HEK293 (cell line): ENCODE measurements around the gene NBDY.

ENCODE experiments used
- CTCF ChIA-PET: fragments of 350-600 bp; formaldehyde crosslinking; extraction: SDS; loops from one replicate; lab custom pipeline; 2021; ENCODE audit warnings: antibody characterized with exemption; lab: Yijun Ruan, JAX
- POLR2A ChIA-PET: fragments of 300-600 bp; formaldehyde crosslinking; extraction: SDS; loops from one replicate; lab custom pipeline; 2020; ENCODE audit warnings: antibody characterized with exemption, inconsistent platforms; lab: Yijun Ruan, JAX
- H3K27ac ChIP-seq: fragments of 200-500 bp; sonication (Bioruptor generic); 2 replicates; pipeline ENCODE4 v1.5.1; 2014; ENCODE audit warnings: low read depth, low read length, control low read depth, inconsistent platforms; ENCODE audit errors: extremely low read depth
- H3K36me3 ChIP-seq, 2 experiments: fragments of 200-500 bp in 1 of 2; sonication (Bioruptor generic) in 1 of 2; 1 replicate in 1 of 2; 2 replicates in 1 of 2; pipeline ENCODE4 v1.5.1; 2014 to 2017; ENCODE audit warnings: inconsistent platforms in 2 of 2, low read length in 2 of 2; ENCODE audit not compliant: control insufficient read depth in 2 of 2, insufficient read depth in 1 of 2
- H3K4me1 ChIP-seq: fragments of 200-500 bp; sonication (Bioruptor generic); 2 replicates; pipeline ENCODE4 v1.5.1; 2014; ENCODE audit warnings: mild to moderate bottlenecking, low read length, inconsistent platforms; ENCODE audit not compliant: control insufficient read depth, insufficient read depth
- H3K4me3 ChIP-seq: 2 replicates; pipeline ENCODE4 v1.5.1; 2011; ENCODE audit warnings: low read depth, mild to moderate bottlenecking, control low read depth, low read length, moderate library complexity
- H3K9me3 ChIP-seq: fragments of 200-500 bp; sonication (Bioruptor generic); 2 replicates; pipeline ENCODE4 v1.5.1; 2014; ENCODE audit warnings: low read depth, low read length, inconsistent platforms; ENCODE audit not compliant: control insufficient read depth, insufficient read depth
- CTCF ChIP-seq: fragments of 450-650 bp; formaldehyde crosslinking; IDR thresholded peaks from 2 replicates; pipeline ENCODE4 v1.5.1; 2016; ENCODE audit warnings: missing biosample characterization, missing genetic modification characterization
- ELK4 ChIP-seq: IDR thresholded peaks from 2 replicates; pipeline ENCODE4 v1.6.1; 2011; ENCODE audit warnings: mild to moderate bottlenecking, low read depth, low read length, borderline replicate concordance
- KLF16 ChIP-seq: fragments of 450-650 bp; formaldehyde crosslinking; IDR thresholded peaks from 2 replicates; pipeline ENCODE4 v1.5.1; 2017; ENCODE audit warnings: missing biosample characterization, missing genetic modification characterization
- SP3 ChIP-seq: fragments of 450-650 bp; formaldehyde crosslinking; IDR thresholded peaks from 2 replicates; pipeline ENCODE4 v1.5.1; 2016; ENCODE audit warnings: missing biosample characterization, missing genetic modification characterization
- WT1 ChIP-seq: fragments of 450-650 bp; formaldehyde crosslinking; IDR thresholded peaks from 2 replicates; pipeline ENCODE4 v1.5.1; 2016; ENCODE audit warnings: missing biosample characterization, missing genetic modification characterization
- ZBTB11 ChIP-seq: fragments of 450-650 bp; formaldehyde crosslinking; conservative IDR thresholded peaks from 2 replicates; pipeline ENCODE4 v1.5.1; 2016; ENCODE audit warnings: low read depth, missing biosample characterization, missing genetic modification characterization
- ZBTB20 ChIP-seq: fragments of 450-650 bp; formaldehyde crosslinking; IDR thresholded peaks from 2 replicates; pipeline ENCODE4 v1.5.1; 2016; ENCODE audit warnings: missing biosample characterization, missing genetic modification characterization
- ZNF121 ChIP-seq: fragments of 450-650 bp; formaldehyde crosslinking; IDR thresholded peaks from 2 replicates; pipeline ENCODE4 v1.5.1; 2016; ENCODE audit warnings: missing biosample characterization, missing genetic modification characterization
- ZNF133 ChIP-seq: fragments of 450-650 bp; formaldehyde crosslinking; IDR thresholded peaks from 2 replicates; pipeline ENCODE4 v1.5.1; 2016; ENCODE audit warnings: missing biosample characterization, missing genetic modification characterization
- ZNF155 ChIP-seq: fragments of 450-650 bp; formaldehyde crosslinking; IDR thresholded peaks from 2 replicates; pipeline ENCODE4 v1.5.1; 2016; ENCODE audit warnings: missing biosample characterization, missing genetic modification characterization
- ZNF239 ChIP-seq: fragments of 450-650 bp; formaldehyde crosslinking; IDR thresholded peaks from 2 replicates; pipeline ENCODE4 v1.5.1; 2016; ENCODE audit warnings: missing biosample characterization, missing genetic modification characterization
- ZNF248 ChIP-seq: fragments of 450-650 bp; formaldehyde crosslinking; IDR thresholded peaks from 2 replicates; pipeline ENCODE4 v1.5.1; 2017; ENCODE audit warnings: missing biosample characterization, missing genetic modification characterization
- ZNF391 ChIP-seq: fragments of 450-650 bp; formaldehyde crosslinking; IDR thresholded peaks from 2 replicates; pipeline ENCODE4 v1.5.1; 2016; ENCODE audit warnings: low read depth, missing biosample characterization, missing genetic modification characterization, borderline replicate concordance
- ZNF48 ChIP-seq: fragments of 450-650 bp; formaldehyde crosslinking; IDR thresholded peaks from 2 replicates; pipeline ENCODE4 v1.5.1; 2016; ENCODE audit warnings: missing biosample characterization, missing genetic modification characterization
- ZNF580 ChIP-seq: fragments of 450-650 bp; formaldehyde crosslinking; IDR thresholded peaks from 2 replicates; pipeline ENCODE4 v1.5.1; 2016; ENCODE audit warnings: missing biosample characterization, missing genetic modification characterization
- ZNF610 ChIP-seq: fragments of 450-650 bp; formaldehyde crosslinking; IDR thresholded peaks from 2 replicates; pipeline ENCODE4 v1.5.1; 2016; ENCODE audit warnings: missing biosample characterization, missing genetic modification characterization, borderline replicate concordance
- ZNF776 ChIP-seq: fragments of 450-650 bp; formaldehyde crosslinking; IDR thresholded peaks from 2 replicates; pipeline ENCODE4 v1.5.0; 2017; ENCODE audit warnings: missing biosample characterization, missing genetic modification characterization, borderline replicate concordance
- ZNF843 ChIP-seq: fragments of 450-650 bp; formaldehyde crosslinking; IDR thresholded peaks from 2 replicates; pipeline ENCODE4 v1.5.1; 2016; ENCODE audit warnings: missing biosample characterization, missing genetic modification characterization
- ZSCAN30 ChIP-seq: fragments of 450-650 bp; IDR thresholded peaks from 2 replicates; pipeline ENCODE4 v1.5.1; 2018; ENCODE audit warnings: missing biosample characterization, mild to moderate bottlenecking, missing genetic modification characterization, moderate library complexity

The NBDY gene

GRCh38 chrX:56802428-56802827 is 73.4 kb downstream of the NBDY start:
- Histone ChIP-seq H3K4me3 (no peak overlapping the region), H3K4me1 (peaks cover 4% of the 10 kb centered on the region; the same call in 1 of the 2 replicates), H3K36me3 (peaks cover 0 to 3% of the 10 kb centered on the region in 2 experiments; a peak in 1 of 3 replicates), H3K9me3 (no peaks in the 10 kb centered on the region), H3K27ac (0 out of 2 replicates have a peak overlapping the region, but pooled peaks have one; percentile 51)
- ChIA-PET CTCF (interaction anchor here (0.6 to 2.4 kb wide), 4 partner anchors 12 to 176 kb away, joined by 3 to 10 read pairs (median 8); no protein-coding TSS in a partner anchor), POLR2A (interaction anchor here (0.9 kb wide), 1 partner anchor 176 kb away, joined by 3 read pairs; no protein-coding TSS in a partner anchor)
- TF ChIP-seq ZNF610 (tag by site-specific recombination) (no peak), ZNF48 (no peak), ZNF843 (tag by site-specific recombination) (no peak), ZBTB11 (tag by site-specific recombination) (no peak), ZNF776 (no peak), ZNF121 (tag by site-specific recombination) (no peak), ELK4 (no peak)

- Histone ChIP-seq H3K4me3 (peak overlapping the region; percentile 45), H3K4me1 (peaks cover 4% of the 10 kb centered on the region; the same call in 1 of the 2 replicates), H3K27ac (peak overlapping the region; percentile 51), H3K36me3 (peaks cover 0 to 3% of the 10 kb centered on the region in 2 experiments; a peak in 1 of 3 replicates), H3K9me3 (no peaks in the 10 kb centered on the region)
- POLR2A ChIA-PET = interaction anchor here (0.9 kb wide), 1 partner anchor 175 kb away, joined by 3 read pairs; no protein-coding TSS in a partner anchor
- CTCF ChIA-PET = interaction anchor here (0.6 to 2.4 kb wide), 4 partner anchors 13 to 175 kb away, joined by 3 to 10 read pairs (median 8); no protein-coding TSS in a partner anchor
- TF ChIP-seq SP3 (no peak), CTCF (tag by site-specific recombination) (peak; percentile 32; the same call in 1 of the 2 replicates)
Measured at GRCh38 chrX:56802921-56803849, 74.1 kb downstream of the NBDY start.

GRCh38 chrX:56803850-56804681 is 75.0 kb downstream of the NBDY start:
- H3K36me3 ChIP-seq = peaks cover 0 to 3% of the 10 kb centered on the region in 2 experiments; a peak in 2 of 3 replicates
- ChIA-PET POLR2A (no interaction called here), CTCF (interaction anchor here (0.6 to 2.4 kb wide), 2 partner anchors 85 to 174 kb away, joined by 3 to 10 read pairs; no protein-coding TSS in a partner anchor)
- H3K27ac ChIP-seq = no peak overlapping the region
- no peak overlapping the region for H3K4me3 ChIP-seq
- H3K4me1 ChIP-seq = no peaks in the 10 kb centered on the region
- no peaks in the 10 kb centered on the region for H3K9me3 ChIP-seq
- no peak for TF ChIP-seq ZNF391
- TF ChIP-seq WT1 (tag by site-specific recombination) = no peak
- no peak for TF ChIP-seq ZNF580
- no peak for TF ChIP-seq ZNF248
- no peak for TF ChIP-seq ZSCAN30 (tag by site-specific recombination)
- TF ChIP-seq ZNF239 (tag by site-specific recombination) = no peak
- no peak for TF ChIP-seq ZBTB20 (tag by site-specific recombination)
- TF ChIP-seq KLF16 (tag by site-specific recombination) = no peak
- no peak for TF ChIP-seq ZNF133 (tag by site-specific recombination)
- TF ChIP-seq ZNF610 (tag by site-specific recombination) = no peak
- TF ChIP-seq ZNF155 (tag by site-specific recombination) = no peak
